Skeletal muscle tissue (tissue), 4 donors: ENCODE results near the gene KIAA1614. TPM values are rescaled to one million over a fixed set of nuclear protein-coding genes. Genes with fewer than 3 reads are reported as not detected.

Experiments
- H3K27ac ChIP-seq: one replicate; pipeline ENCODE4 v1.7.0; 2013; ENCODE audit warnings: mild to moderate bottlenecking, low read depth, low read length, inconsistent platforms
- H3K27me3 ChIP-seq, 3 donors: one replicate each; pipeline ENCODE4 v1.7.0; 2013; ENCODE audit warnings: low read length in 3 of 3; ENCODE audit not compliant: control insufficient read depth in 3 of 3, insufficient read depth in 3 of 3
- H3K36me3 ChIP-seq, 3 donors: one replicate each; pipeline ENCODE4 v1.7.0; 2013; ENCODE audit warnings: low read length in 3 of 3; ENCODE audit not compliant: control insufficient read depth in 3 of 3, insufficient read depth in 3 of 3
- H3K4me1 ChIP-seq, 3 donors: one replicate each; pipeline ENCODE4 v1.7.0; 2013; ENCODE audit warnings: low read length in 3 of 3, mild to moderate bottlenecking in 3 of 3; ENCODE audit not compliant: control insufficient read depth in 3 of 3, insufficient read depth in 3 of 3
- H3K4me3 ChIP-seq, 3 donors: one replicate each; pipeline ENCODE4 v1.7.0; 2013; ENCODE audit warnings: low read length in 3 of 3
- H3K9ac ChIP-seq, 3 donors: one replicate each; pipeline ENCODE4 v1.7.0; 2013; ENCODE audit warnings: low read length in 3 of 3, mild to moderate bottlenecking in 3 of 3, moderate library complexity in 2 of 3, low read depth in 1 of 3
- H3K9me3 ChIP-seq, 3 donors: one replicate each; pipeline ENCODE4 v1.7.0; 2013; ENCODE audit warnings: low read length in 3 of 3; ENCODE audit not compliant: control insufficient read depth in 3 of 3
- total RNA-seq: library from RNA; depleted of rRNA; stranded (reverse); fragments of >200 nt; gene quantifications from one replicate; pipeline ENCODE4 v1.2.3, GENCODE V29; 2014
- donor health status: Osteomylitis.

Gene KIAA1614
- total RNA-seq, 1 donor from 2014 or later, result 13.6 TPM

DNA sequence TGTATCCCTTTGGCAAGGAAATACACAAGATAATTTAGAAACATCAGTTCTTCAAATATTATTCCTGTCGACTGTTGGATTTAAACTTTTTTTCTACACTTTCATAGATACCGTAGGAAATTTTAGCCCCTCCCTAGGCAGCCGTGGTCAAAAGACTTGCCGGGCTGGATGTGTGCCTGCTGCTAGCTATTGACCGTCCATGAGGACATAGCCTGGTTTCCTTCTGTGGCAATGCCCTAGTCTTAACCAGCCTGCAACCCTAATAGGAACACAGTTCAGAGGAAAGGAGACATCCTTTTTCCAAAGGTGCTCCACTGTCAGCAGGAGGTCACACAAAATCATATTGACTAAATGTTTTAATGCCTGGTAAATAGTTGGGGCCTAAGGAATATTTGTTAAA lies 20.4 kb upstream of the KIAA1614 start:
- no peak overlapping the region for H3K27ac ChIP-seq
- H3K36me3 ChIP-seq, result no peaks in the 10 kb centered on the region
- no peak overlapping the region for H3K9ac ChIP-seq
- H3K27me3 ChIP-seq, result no peaks in the 10 kb centered on the region
- no peaks in the 10 kb centered on the region for H3K9me3 ChIP-seq
- no peaks in the 10 kb centered on the region for H3K4me1 ChIP-seq
- no peak overlapping the region for H3K4me3 ChIP-seq

DNA sequence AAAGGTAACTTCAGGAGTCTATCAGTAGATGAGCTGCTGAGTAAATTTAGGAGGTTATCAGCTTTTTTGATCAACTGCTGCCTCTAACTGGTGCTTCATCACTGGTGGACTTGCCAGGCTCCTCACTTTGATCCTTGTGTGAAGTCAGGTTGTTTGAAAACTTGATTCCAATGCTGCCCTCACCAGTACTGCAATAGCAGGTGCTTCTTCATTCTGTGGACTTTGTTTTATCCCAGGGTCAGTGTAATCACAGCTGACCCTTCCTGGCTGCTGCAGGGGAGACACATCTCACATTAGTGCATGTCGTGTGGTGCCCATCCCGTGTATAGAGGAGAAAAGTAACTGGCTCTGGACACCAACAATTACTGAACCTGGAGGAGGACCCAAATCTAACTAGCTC lies 20.0 kb upstream of the KIAA1614 start:
- Histone ChIP-seq H3K9ac (no peak overlapping the region), H3K4me1 (no peaks in the 10 kb centered on the region), H3K9me3 (no peaks in the 10 kb centered on the region), H3K27ac (no peak overlapping the region), H3K4me3 (no peak overlapping the region), H3K27me3 (no peaks in the 10 kb centered on the region), H3K36me3 (no peaks in the 10 kb centered on the region)

DNA sequence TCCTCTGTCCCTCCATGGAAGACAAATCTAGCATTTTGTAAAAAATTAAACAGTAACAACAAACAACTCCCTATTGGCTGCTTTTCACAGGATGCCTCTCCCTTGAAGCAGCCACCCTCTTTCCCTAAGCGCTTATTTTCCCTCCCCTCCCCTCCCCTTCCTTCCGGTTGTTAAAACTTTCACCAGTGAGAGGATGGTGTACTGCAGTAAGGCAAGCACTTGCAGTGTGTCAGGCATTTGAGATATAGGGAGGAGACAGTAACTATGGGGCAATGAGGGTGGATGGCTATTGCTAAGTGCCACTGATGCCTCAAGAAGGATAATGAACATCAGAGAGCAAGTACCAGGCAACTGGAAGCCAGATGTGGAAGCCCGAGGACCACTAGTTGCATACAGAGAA lies 19.1 kb upstream of the KIAA1614 start:
- no peaks in the 10 kb centered on the region for H3K27me3 ChIP-seq
- H3K9me3 ChIP-seq, result no peaks in the 10 kb centered on the region
- no peak overlapping the region for H3K9ac ChIP-seq
- H3K4me1 ChIP-seq, result no peaks in the 10 kb centered on the region
- H3K36me3 ChIP-seq, result no peaks in the 10 kb centered on the region
- H3K4me3 ChIP-seq, result no peak overlapping the region
- H3K27ac ChIP-seq, result no peak overlapping the region

DNA sequence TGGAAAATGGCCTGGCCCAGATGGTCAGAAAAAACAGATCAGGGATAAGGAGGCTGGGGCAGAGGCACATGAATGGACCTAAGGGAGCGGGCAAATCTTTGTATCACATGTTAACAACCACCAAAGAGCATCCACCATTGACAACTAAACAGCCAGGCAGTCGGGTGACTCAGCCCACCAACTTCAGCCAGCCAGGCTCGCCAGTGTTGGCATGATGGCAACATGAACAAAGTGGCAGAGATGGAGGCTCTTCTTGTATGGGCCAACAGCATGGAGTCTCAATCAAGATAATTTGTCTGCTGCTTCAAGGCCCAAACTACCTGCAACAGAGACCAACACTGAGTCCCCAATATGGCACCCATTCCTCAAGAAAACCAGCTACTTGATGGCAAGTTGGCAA lies 16.5 kb upstream of the KIAA1614 start:
- H3K4me3 ChIP-seq, result no peak overlapping the region
- H3K36me3 ChIP-seq, result no peaks in the 10 kb centered on the region
- no peaks in the 10 kb centered on the region for H3K4me1 ChIP-seq
- H3K9me3 ChIP-seq, result no peaks in the 10 kb centered on the region
- H3K9ac ChIP-seq, result no peak overlapping the region
- no peak overlapping the region for H3K27ac ChIP-seq
- peaks cover 0 to 5% (median 0%) of the 10 kb centered on the region in 3 donors for H3K27me3 ChIP-seq

DNA sequence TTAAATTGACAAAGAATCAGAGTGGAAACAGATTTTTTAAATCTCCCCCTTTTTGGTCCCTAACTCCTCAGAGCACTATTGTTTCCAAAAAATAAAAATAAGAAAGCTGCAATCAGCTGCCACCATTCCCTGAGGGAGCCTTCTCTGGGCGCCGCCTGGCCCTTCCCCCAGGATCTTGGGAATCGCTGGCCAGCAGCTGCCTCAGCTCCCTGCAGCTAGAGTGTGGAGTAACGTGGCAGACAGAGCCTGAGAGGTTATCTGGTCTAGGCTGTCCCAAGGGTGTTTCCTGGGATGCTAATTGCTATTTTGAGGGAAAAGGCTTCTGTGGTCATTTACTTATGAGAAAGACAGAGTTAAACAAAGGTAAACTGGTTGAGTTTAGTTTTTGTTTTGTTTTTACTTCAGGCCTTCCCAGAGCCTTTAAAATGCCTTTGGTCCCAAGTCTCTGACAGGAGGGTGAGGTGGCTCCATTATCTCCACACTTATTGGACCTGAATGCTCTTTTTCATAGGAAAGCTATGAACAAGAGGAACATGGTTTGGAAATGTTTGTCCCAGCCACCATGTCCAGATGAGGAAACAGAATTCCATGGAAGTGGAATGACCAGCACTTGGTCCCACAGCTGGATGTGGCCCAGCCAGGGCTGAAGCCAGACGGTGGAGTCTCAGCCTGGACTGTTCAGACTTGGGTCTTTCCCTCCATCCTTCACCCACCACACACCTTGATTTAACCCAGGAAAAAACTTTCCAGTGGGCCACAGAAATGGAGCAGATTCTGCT lies 14.1 kb upstream of the KIAA1614 start:
- no peaks in the 10 kb centered on the region for H3K4me1 ChIP-seq
- no peak overlapping the region for H3K4me3 ChIP-seq
- no peak overlapping the region for H3K9ac ChIP-seq
- no peaks in the 10 kb centered on the region for H3K9me3 ChIP-seq
- no peaks in the 10 kb centered on the region for H3K36me3 ChIP-seq
- H3K27me3 ChIP-seq, result peaks cover 0 to 5% (median 0%) of the 10 kb centered on the region in 3 donors
- no peak overlapping the region for H3K27ac ChIP-seq

DNA sequence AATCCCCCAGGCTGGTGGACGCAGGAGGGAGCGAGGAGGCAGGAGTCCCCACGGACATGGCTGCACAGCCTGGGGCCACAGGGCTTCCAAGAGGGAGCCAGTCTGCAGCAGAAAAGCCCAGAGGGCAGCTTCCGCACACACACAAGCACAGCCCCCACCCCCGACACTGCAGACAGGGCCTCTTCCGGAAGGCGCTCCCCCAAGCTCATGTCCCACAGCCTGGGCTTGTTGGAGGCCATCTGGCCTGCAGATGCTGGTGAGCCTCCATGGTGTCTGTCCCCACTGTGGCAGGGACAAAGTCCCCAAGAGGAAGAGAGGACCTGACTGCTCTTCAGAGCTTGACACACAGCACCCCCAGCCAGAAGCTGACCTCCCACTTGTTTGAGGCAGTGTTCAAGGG lies 13.4 kb upstream of the KIAA1614 start:
- Histone ChIP-seq H3K36me3 (no peaks in the 10 kb centered on the region), H3K4me1 (no peaks in the 10 kb centered on the region), H3K9me3 (no peaks in the 10 kb centered on the region), H3K27ac (no peak overlapping the region), H3K27me3 (peaks cover 0 to 5% (median 0%) of the 10 kb centered on the region in 3 donors), H3K9ac (no peak overlapping the region), H3K4me3 (no peak overlapping the region)

DNA sequence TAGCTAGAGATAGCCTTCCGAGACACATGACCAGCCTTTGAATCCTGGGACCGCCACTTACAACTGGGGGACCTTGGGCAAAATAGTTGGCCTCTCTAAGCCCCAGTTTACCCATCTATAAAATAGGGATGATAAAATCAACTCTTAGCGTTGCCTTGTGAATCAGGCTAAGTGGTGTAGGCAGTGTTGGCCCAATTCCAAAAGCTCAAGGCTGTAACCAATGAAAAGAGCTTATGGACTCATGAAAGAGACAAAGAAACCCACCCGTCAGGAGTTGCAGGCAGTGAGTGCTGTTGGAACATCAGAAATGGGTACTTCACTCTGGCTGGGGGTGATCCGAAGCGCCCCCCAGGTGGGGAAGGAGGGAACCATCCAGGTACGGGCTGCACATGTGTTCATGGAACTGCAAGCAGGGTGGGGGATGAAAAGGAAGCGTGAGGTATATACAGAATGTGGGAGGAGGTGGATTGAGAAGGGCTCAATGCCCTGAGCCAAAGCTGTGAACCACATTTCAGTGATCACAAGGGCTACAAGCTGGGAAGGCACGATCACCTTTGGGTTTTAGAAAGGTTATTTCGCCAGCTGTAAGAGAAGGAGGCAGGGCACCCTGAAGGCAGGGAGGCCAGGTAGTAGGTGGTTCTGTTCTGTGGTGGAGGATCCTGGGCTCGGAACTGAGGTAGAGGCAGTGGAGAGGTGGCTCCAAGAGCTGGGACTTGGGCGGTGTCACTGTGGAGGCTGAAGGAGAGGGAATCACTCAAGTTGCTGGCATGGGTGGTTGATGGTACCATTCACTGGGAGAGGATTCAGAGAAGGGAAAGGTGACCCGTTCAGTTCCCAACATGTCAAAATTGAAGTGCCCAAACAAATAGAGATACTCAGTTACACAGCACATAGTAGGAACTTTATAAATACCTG lies 11.4 kb upstream of the KIAA1614 start:
- no peaks in the 10 kb centered on the region for H3K36me3 ChIP-seq

DNA sequence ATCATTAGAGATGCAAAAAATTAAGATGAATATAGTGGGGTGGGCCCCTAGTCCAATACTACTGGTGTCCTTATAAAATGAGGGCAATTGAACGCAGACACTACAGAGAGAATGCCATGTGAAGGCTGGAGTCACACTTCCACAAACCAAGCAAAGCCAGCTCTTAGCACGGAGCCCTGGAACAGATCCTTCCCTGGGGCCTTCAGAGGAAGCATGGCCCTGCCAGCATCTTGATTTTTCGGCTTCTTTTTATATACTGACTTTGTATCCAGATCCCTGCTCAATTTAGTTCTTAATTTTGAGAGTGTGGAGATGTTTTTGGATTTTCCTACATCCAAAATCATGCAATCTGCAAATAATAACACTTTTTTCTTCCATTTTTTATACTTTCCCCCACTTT lies 10.2 kb upstream of the KIAA1614 start:
- no peak overlapping the region for H3K4me3 ChIP-seq

More for the DNA sequence above, 11.4 kb upstream of the KIAA1614 start:
- Histone ChIP-seq H3K27ac (no peak overlapping the region), H3K9me3 (no peaks in the 10 kb centered on the region), H3K4me3 (no peak overlapping the region), H3K4me1 (no peaks in the 10 kb centered on the region), H3K9ac (no peak overlapping the region), H3K27me3 (peaks cover 0 to 5% (median 0%) of the 10 kb centered on the region in 3 donors)

DNA sequence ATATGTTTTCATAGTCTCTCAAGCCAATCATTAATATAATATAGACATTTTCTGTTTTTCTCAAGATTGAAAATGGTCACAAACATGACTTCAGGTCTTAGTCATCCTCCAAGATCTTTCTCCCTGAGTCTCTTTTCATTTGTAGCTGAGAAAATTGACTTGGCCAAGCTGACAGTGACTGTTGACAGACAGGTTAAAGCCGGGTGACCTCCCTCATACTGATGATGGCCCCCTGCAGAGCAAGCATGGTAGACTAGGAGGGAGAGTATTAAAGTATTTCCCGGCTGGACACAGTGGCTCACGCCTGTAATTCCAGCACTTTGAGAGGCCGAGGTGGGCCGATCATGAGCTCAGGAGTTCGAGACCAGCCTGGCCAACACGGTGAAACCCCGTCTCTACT lies 6.8 kb upstream of the KIAA1614 start:
- Histone ChIP-seq H3K9me3 (no peaks in the 10 kb centered on the region), H3K4me1 (no peaks in the 10 kb centered on the region)

More for the DNA sequence above, 10.2 kb upstream of the KIAA1614 start:
- Histone ChIP-seq H3K27ac (no peak overlapping the region), H3K27me3 (peaks cover 0 to 5% (median 0%) of the 10 kb centered on the region in 3 donors), H3K9me3 (no peaks in the 10 kb centered on the region), H3K4me1 (no peaks in the 10 kb centered on the region), H3K36me3 (no peaks in the 10 kb centered on the region), H3K9ac (no peak overlapping the region)

DNA sequence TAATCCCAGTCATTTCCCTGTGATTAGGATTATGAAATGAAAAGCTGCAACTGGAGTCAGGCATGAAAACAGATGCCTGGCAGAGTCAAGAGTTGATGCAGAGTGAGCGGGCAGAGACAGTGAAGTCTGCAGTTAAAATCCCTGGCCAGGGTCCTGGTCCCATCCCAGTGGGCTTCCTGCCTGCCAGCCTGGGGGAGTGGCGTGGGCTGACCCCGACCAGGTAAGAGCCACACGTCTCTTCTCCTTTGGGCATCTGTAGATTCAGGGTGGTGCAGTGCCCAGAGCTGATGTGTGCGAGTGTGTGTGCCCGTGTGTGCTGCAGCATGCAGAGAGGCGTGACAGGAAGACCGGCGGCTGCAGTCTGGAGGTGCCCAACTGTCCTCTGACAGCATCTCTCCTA lies 6.2 kb upstream of the KIAA1614 start:
- Histone ChIP-seq H3K36me3 (no peaks in the 10 kb centered on the region), H3K9ac (no peak overlapping the region), H3K4me1 (peaks cover 0 to 1% (median 0%) of the 10 kb centered on the region in 3 donors), H3K27ac (no peak overlapping the region), H3K9me3 (no peaks in the 10 kb centered on the region), H3K4me3 (no peak overlapping the region), H3K27me3 (peaks cover under 1 to 17% (median 2%) of the 10 kb centered on the region in 3 donors)

More for the DNA sequence above, 6.8 kb upstream of the KIAA1614 start:
- Histone ChIP-seq H3K4me3 (no peak overlapping the region), H3K9ac (no peak overlapping the region), H3K27ac (no peak overlapping the region), H3K36me3 (no peaks in the 10 kb centered on the region), H3K27me3 (peaks cover 0 to 12% (median 0%) of the 10 kb centered on the region in 3 donors)
